Measurements from ENCODE around the gene AP3D1. TPM values are rescaled to one million over a fixed set of nuclear protein-coding genes. Genes with fewer than 3 reads are reported as not detected.
A peak's percentile ranks its signal among the peaks of the same experiment; 100 is the strongest.

The AP3D1 gene
- total and polyA plus RNA-seq, 2 donors = 32.5 to 80.1 TPM

- no peak overlapping the region for H3K4me3 ChIP-seq (ENCODE audit: low read length in 2 of 2)
- DNase-seq (ENCODE audit: low read depth in 6 of 9, low spot score in 9 of 9) = no peak
Measured at GRCh38 chr19:2167896-2168618, 16.7 kb upstream of the AP3D1 start.

GRCh38 chr19:2166741-2167738 lies 15.7 kb upstream of the AP3D1 start:
- peaks cover 0 to 5% of the 10 kb centered on the region in 2 donors for H3K9me3 ChIP-seq (ENCODE audit: control insufficient read depth in 2 of 2, insufficient read depth in 1 of 2, low read length in 1 of 2)
- H3K27me3 ChIP-seq (ENCODE audit: control insufficient read depth in 2 of 2, insufficient read depth in 1 of 2, low read length in 1 of 2) = no peaks in the 10 kb centered on the region
- no peak for DNase-seq (ENCODE audit: low read depth in 6 of 9, low spot score in 9 of 9)
- peaks cover 10 to 59% of the 10 kb centered on the region in 2 donors for H3K4me1 ChIP-seq (ENCODE audit: control insufficient read depth in 2 of 2, insufficient read depth in 2 of 2, low read length in 2 of 2)
- H3K36me3 ChIP-seq (ENCODE audit: control insufficient read depth in 2 of 2, insufficient read depth in 2 of 2, low read length in 1 of 2) = peaks cover 0 to 5% of the 10 kb centered on the region in 2 donors
- WGBS = 97% methylated on average over 35 of the region's 35 CpGs
- H3K4me3 ChIP-seq (ENCODE audit: low read length in 2 of 2) = no peak overlapping the region
- no peak overlapping the region for H3K27ac ChIP-seq (ENCODE audit: low read depth in 1 of 2, low read length in 1 of 2)

More at GRCh38 chr19:2167896-2168618, 16.7 kb upstream of the AP3D1 start:
- H3K27ac ChIP-seq (ENCODE audit: low read depth in 1 of 2, low read length in 1 of 2) = peak overlapping the region in 1 of 2 donors; percentile 70
- H3K27me3 ChIP-seq (ENCODE audit: control insufficient read depth in 2 of 2, insufficient read depth in 1 of 2, low read length in 1 of 2) = no peaks in the 10 kb centered on the region
- H3K36me3 ChIP-seq (ENCODE audit: control insufficient read depth in 2 of 2, insufficient read depth in 2 of 2, low read length in 1 of 2) = peaks cover 0 to 5% of the 10 kb centered on the region in 2 donors
- peaks cover 0 to 5% of the 10 kb centered on the region in 2 donors for H3K9me3 ChIP-seq (ENCODE audit: control insufficient read depth in 2 of 2, insufficient read depth in 1 of 2, low read length in 1 of 2)
- peaks cover 10 to 59% of the 10 kb centered on the region in 2 donors for H3K4me1 ChIP-seq (ENCODE audit: control insufficient read depth in 2 of 2, insufficient read depth in 2 of 2, low read length in 2 of 2)
- 79% methylated on average over 16 of the region's 16 CpGs for WGBS

GRCh38 chr19:2164020-2164998 lies 12.9 kb upstream of the AP3D1 start:
- DNase-seq (ENCODE audit: low read depth in 6 of 9, low spot score in 9 of 9) = peak in 2 of 9 donors; percentile 27 to 62
- H3K4me3 ChIP-seq (ENCODE audit: low read length in 2 of 2) = peak overlapping the region; percentile 79 to 95
- peaks cover 10 to 38% of the 10 kb centered on the region in 2 donors for H3K4me1 ChIP-seq (ENCODE audit: control insufficient read depth in 2 of 2, insufficient read depth in 2 of 2, low read length in 2 of 2)
- H3K27ac ChIP-seq (ENCODE audit: low read depth in 1 of 2, low read length in 1 of 2) = peak overlapping the region; percentile 75 to 89
- peaks cover 0 to 5% of the 10 kb centered on the region in 2 donors for H3K36me3 ChIP-seq (ENCODE audit: control insufficient read depth in 2 of 2, insufficient read depth in 2 of 2, low read length in 1 of 2)
- WGBS = under 1% methylated on average over 95 of the region's 95 CpGs
- no peaks in the 10 kb centered on the region for H3K27me3 ChIP-seq (ENCODE audit: control insufficient read depth in 2 of 2, insufficient read depth in 1 of 2, low read length in 1 of 2)
- no peaks in the 10 kb centered on the region for H3K9me3 ChIP-seq (ENCODE audit: control insufficient read depth in 2 of 2, insufficient read depth in 1 of 2, low read length in 1 of 2)

GRCh38 chr19:2160379-2160778 lies 9.0 kb upstream of the AP3D1 start:
- Histone ChIP-seq H3K27me3 (ENCODE audit: control insufficient read depth in 2 of 2, insufficient read depth in 1 of 2, low read length in 1 of 2) (no peaks in the 10 kb centered on the region), H3K4me3 (ENCODE audit: low read length in 2 of 2) (no peak overlapping the region), H3K27ac (ENCODE audit: low read depth in 1 of 2, low read length in 1 of 2) (no peak overlapping the region), H3K36me3 (ENCODE audit: control insufficient read depth in 2 of 2, insufficient read depth in 2 of 2, low read length in 1 of 2) (no peaks in the 10 kb centered on the region), H3K9me3 (ENCODE audit: control insufficient read depth in 2 of 2, insufficient read depth in 1 of 2, low read length in 1 of 2) (no peaks in the 10 kb centered on the region), H3K4me1 (ENCODE audit: control insufficient read depth in 2 of 2, insufficient read depth in 2 of 2, low read length in 2 of 2) (peaks cover 8 to 11% of the 10 kb centered on the region in 2 donors)
- WGBS = 98% methylated on average over 10 of the region's 10 CpGs
- DNase-seq (ENCODE audit: low read depth in 6 of 9, low spot score in 9 of 9) = no peak

- 91% methylated on average over 2 of the region's 2 CpGs for WGBS
Measured at GRCh38 chr19:2157452-2157851, 6.1 kb upstream of the AP3D1 start.

GRCh38 chr19:2154587-2155075 lies 3.3 kb upstream of the AP3D1 start:
- Histone ChIP-seq H3K9me3 (ENCODE audit: control insufficient read depth in 2 of 2, insufficient read depth in 1 of 2, low read length in 1 of 2) (no peaks in the 10 kb centered on the region), H3K27me3 (ENCODE audit: control insufficient read depth in 2 of 2, insufficient read depth in 1 of 2, low read length in 1 of 2) (no peaks in the 10 kb centered on the region), H3K36me3 (ENCODE audit: control insufficient read depth in 2 of 2, insufficient read depth in 2 of 2, low read length in 1 of 2) (no peaks in the 10 kb centered on the region), H3K4me1 (ENCODE audit: control insufficient read depth in 2 of 2, insufficient read depth in 2 of 2, low read length in 2 of 2) (peaks cover 13 to 19% of the 10 kb centered on the region in 2 donors), H3K4me3 (ENCODE audit: low read length in 2 of 2) (no peak overlapping the region), H3K27ac (ENCODE audit: low read depth in 1 of 2, low read length in 1 of 2) (no peak overlapping the region)
- DNase-seq (ENCODE audit: low read depth in 6 of 9, low spot score in 9 of 9) = no peak
- WGBS = 97% methylated on average over 10 of the region's 10 CpGs

More at GRCh38 chr19:2157452-2157851, 6.1 kb upstream of the AP3D1 start:
- no peak for DNase-seq (ENCODE audit: low read depth in 6 of 9, low spot score in 9 of 9)
- no peaks in the 10 kb centered on the region for H3K36me3 ChIP-seq (ENCODE audit: control insufficient read depth in 2 of 2, insufficient read depth in 2 of 2, low read length in 1 of 2)
- H3K4me3 ChIP-seq (ENCODE audit: low read length in 2 of 2) = no peak overlapping the region
- no peaks in the 10 kb centered on the region for H3K27me3 ChIP-seq (ENCODE audit: control insufficient read depth in 2 of 2, insufficient read depth in 1 of 2, low read length in 1 of 2)
- no peaks in the 10 kb centered on the region for H3K9me3 ChIP-seq (ENCODE audit: control insufficient read depth in 2 of 2, insufficient read depth in 1 of 2, low read length in 1 of 2)
- H3K27ac ChIP-seq (ENCODE audit: low read depth in 1 of 2, low read length in 1 of 2) = no peak overlapping the region
- H3K4me1 ChIP-seq (ENCODE audit: control insufficient read depth in 2 of 2, insufficient read depth in 2 of 2, low read length in 2 of 2) = no peaks in the 10 kb centered on the region

GRCh38 chr19:2150794-2151338 lies 500 bp downstream of the AP3D1 start:
- WGBS = under 1% methylated on average over 36 of the region's 36 CpGs
- H3K36me3 ChIP-seq (ENCODE audit: control insufficient read depth in 2 of 2, insufficient read depth in 2 of 2, low read length in 1 of 2) = peaks cover 4 to 7% of the 10 kb centered on the region in 2 donors
- peaks cover 18 to 47% of the 10 kb centered on the region in 2 donors for H3K4me1 ChIP-seq (ENCODE audit: control insufficient read depth in 2 of 2, insufficient read depth in 2 of 2, low read length in 2 of 2)
- peak in 2 of 9 donors; percentile 10 to 25 for DNase-seq (ENCODE audit: low read depth in 6 of 9, low spot score in 9 of 9)
- H3K27me3 ChIP-seq (ENCODE audit: control insufficient read depth in 2 of 2, insufficient read depth in 1 of 2, low read length in 1 of 2) = no peaks in the 10 kb centered on the region
- H3K4me3 ChIP-seq (ENCODE audit: low read length in 2 of 2) = peak overlapping the region; percentile 84 to 99
- H3K9me3 ChIP-seq (ENCODE audit: control insufficient read depth in 2 of 2, insufficient read depth in 1 of 2, low read length in 1 of 2) = no peaks in the 10 kb centered on the region
- H3K27ac ChIP-seq (ENCODE audit: low read depth in 1 of 2, low read length in 1 of 2) = peak overlapping the region; percentile 51 to 86
